Brain microvascular endothelial cell (primary cell): ENCODE measurements around the gene PSMB7.

ENCODE experiments used
- DNase-seq: peaks from one replicate; pipeline ENCODE4 v3.0.0-alpha.2; 2020
- H3K27ac ChIP-seq: fragments of 250-450 bp; sonication (Bioruptor Pico); 2 replicates; pipeline ENCODE4 v1.5.1; 2020; ENCODE audit warnings: mild to moderate bottlenecking, moderate library complexity
- H3K27me3 ChIP-seq: fragments of 250-450 bp; sonication (Bioruptor Pico); replicated peaks from 2 replicates; pipeline ENCODE4 v1.5.1; 2020; ENCODE audit warnings: mild to moderate bottlenecking
- H3K36me3 ChIP-seq: fragments of 250-450 bp; sonication (Bioruptor Pico); replicated peaks from 2 replicates; pipeline ENCODE4 v1.5.1; 2020; ENCODE audit warnings: mild to moderate bottlenecking
- H3K4me3 ChIP-seq: 2 replicates; pipeline ENCODE4 v1.5.1; 2011; ENCODE audit warnings: low read depth, mild to moderate bottlenecking, control low read depth, low read length, moderate library complexity
- CTCF ChIP-seq: IDR thresholded peaks from 2 replicates; pipeline ENCODE4 v1.5.1; 2011; ENCODE audit warnings: low read depth, mild to moderate bottlenecking, moderate library complexity, low read length, control low read depth, inconsistent platforms; ENCODE audit errors: missing control alignments
- in situ Hi-C: cut with HindIII; loops from 2 replicates; pipeline ENCODE4 v1.10.0; 2017; ENCODE audit warnings: low sequenced_read_pairs, low pct_ligation_motif_present

PSMB7 gene

GRCh38 chr9:124330011-124330697 lies 85.1 kb downstream of the PSMB7 start:
- H3K36me3 ChIP-seq = peaks cover 79% of the 10 kb centered on the region
- H3K27me3 ChIP-seq = no peaks in the 10 kb centered on the region
- no peak overlapping the region for H3K4me3 ChIP-seq
- H3K27ac ChIP-seq = no peak overlapping the region
- no peak for TF ChIP-seq CTCF
- in situ Hi-C loops = no loop called here
- no peak for DNase-seq

- no peak for DNase-seq
- TF ChIP-seq CTCF = no peak
- in situ Hi-C loops = no loop called here
- Histone ChIP-seq H3K4me3 (no peak overlapping the region), H3K27me3 (no peaks in the 10 kb centered on the region), H3K36me3 (peaks cover 81% of the 10 kb centered on the region), H3K27ac (no peak overlapping the region)
Measured at GRCh38 chr9:124329206-124329792, 85.9 kb downstream of the PSMB7 start.

- Histone ChIP-seq H3K4me3 (no peak overlapping the region), H3K36me3 (peaks cover 85% of the 10 kb centered on the region), H3K27me3 (no peaks in the 10 kb centered on the region), H3K27ac (no peak overlapping the region)
- no peak for TF ChIP-seq CTCF
- in situ Hi-C loops = no loop called here
- no peak for DNase-seq
Measured at GRCh38 chr9:124328285-124328684, 87.0 kb downstream of the PSMB7 start.

GRCh38 chr9:124327491-124327890 lies 87.8 kb downstream of the PSMB7 start:
- no peak overlapping the region for H3K27ac ChIP-seq
- TF ChIP-seq CTCF = no peak
- H3K27me3 ChIP-seq = no peaks in the 10 kb centered on the region
- no peak for DNase-seq
- in situ Hi-C loops = no loop called here
- H3K4me3 ChIP-seq = no peak overlapping the region
- peaks cover 83% of the 10 kb centered on the region for H3K36me3 ChIP-seq

- H3K36me3 ChIP-seq = peaks cover 83% of the 10 kb centered on the region
- H3K27ac ChIP-seq = no peak overlapping the region
- no peak for TF ChIP-seq CTCF
- in situ Hi-C loops = no loop called here
- no peak overlapping the region for H3K4me3 ChIP-seq
- no peak for DNase-seq
- no peaks in the 10 kb centered on the region for H3K27me3 ChIP-seq
Measured at GRCh38 chr9:124326378-124326777, 88.9 kb downstream of the PSMB7 start.

GRCh38 chr9:124325816-124326215 lies 89.4 kb downstream of the PSMB7 start:
- H3K27ac ChIP-seq = no peak overlapping the region
- no peak for DNase-seq
- no peak for TF ChIP-seq CTCF
- peaks cover 86% of the 10 kb centered on the region for H3K36me3 ChIP-seq
- in situ Hi-C loops = no loop called here
- H3K4me3 ChIP-seq = no peak overlapping the region
- no peaks in the 10 kb centered on the region for H3K27me3 ChIP-seq
